Activated T-cell treated with anti-CD3 and anti-CD28 coated beads, Interleukin-2, amount 50 U/mL, for 1 hour (primary cell): ENCODE data around the gene NABP1.
"Not testable (repeated sequence)": the region's sequence is repeated elsewhere in the genome, so short reads cannot be mapped to it uniquely, and the experiment has no call there.

Source experiments
- DNase-seq: peaks from one replicate; pipeline ENCODE4 v3.0.0-alpha.2; 2020

The NABP1 gene

GRCh38 chr2:191677646-191678436 lies at the start of gene NABP1:
TSS of gene NABP1 (plus strand) at chr2:191678136. CDS start at chr2:191678615, 479 bp downstream.
- peak; percentile 99 for DNase-seq

GRCh38 chr2:191629001-191629453 lies 48.9 kb upstream of the NABP1 start:
- no peak for DNase-seq

- no peak for DNase-seq
Measured at GRCh38 chr2:191629976-191630712, 47.8 kb upstream of the NABP1 start.

- no peak for DNase-seq
Measured at GRCh38 chr2:191631754-191632153, 46.2 kb upstream of the NABP1 start.

GRCh38 chr2:191632426-191632825 lies 45.5 kb upstream of the NABP1 start:
- DNase-seq: no peak

GRCh38 chr2:191634791-191635190 lies 43.1 kb upstream of the NABP1 start:
- DNase-seq: no peak

GRCh38 chr2:191635333-191636234 lies 42.4 kb upstream of the NABP1 start:
- no peak for DNase-seq

- no peak for DNase-seq
Measured at GRCh38 chr2:191636235-191636543, 41.7 kb upstream of the NABP1 start.

GRCh38 chr2:191636586-191636985 lies 41.4 kb upstream of the NABP1 start:
- no peak for DNase-seq

- no peak for DNase-seq
Measured at GRCh38 chr2:191637182-191638078, 40.5 kb upstream of the NABP1 start.

- no peak for DNase-seq
Measured at GRCh38 chr2:191638079-191638801, 39.7 kb upstream of the NABP1 start.

- no peak for DNase-seq
Measured at GRCh38 chr2:191638802-191639172, 39.1 kb upstream of the NABP1 start.

GRCh38 chr2:191641609-191642008 lies 36.3 kb upstream of the NABP1 start:
- DNase-seq: no peak

GRCh38 chr2:191642541-191642940 lies 35.4 kb upstream of the NABP1 start:
- DNase-seq: no peak

GRCh38 chr2:191643429-191643828 lies 34.5 kb upstream of the NABP1 start:
- DNase-seq: no peak

GRCh38 chr2:191644613-191645012 lies 33.3 kb upstream of the NABP1 start:
- DNase-seq: not testable (repeated sequence)

- no peak for DNase-seq
Measured at GRCh38 chr2:191645032-191645431, 32.9 kb upstream of the NABP1 start.

- DNase-seq: no peak
Measured at GRCh38 chr2:191645434-191646162, 32.3 kb upstream of the NABP1 start.

- no peak for DNase-seq
Measured at GRCh38 chr2:191646163-191646902, 31.6 kb upstream of the NABP1 start.

- DNase-seq: no peak
Measured at GRCh38 chr2:191649519-191649918, 28.4 kb upstream of the NABP1 start.
